Sigmoid colon (tissue), 7 donors: ENCODE data around the gene PPP1R12B. TPM values are rescaled to one million over a fixed set of nuclear protein-coding genes. Genes with fewer than 3 reads are reported as not detected.
"Not testable (repeated sequence)": the region's sequence is repeated elsewhere in the genome, so short reads cannot be mapped to it uniquely, and the experiment has no call there.

Experiments
- DNase-seq: peaks from one replicate; pipeline ENCODE4 v3.0.0-alpha.2; 2019
- H3K27ac ChIP-seq, 4 donors: fragments of 200-600 bp; sonication (generic); one replicate each; pipeline ENCODE4 v1.5.1; 2016 to 2019; ENCODE audit warnings: mild to moderate bottlenecking in 1 of 4
- H3K27me3 ChIP-seq, 3 donors: fragments of 200-600 bp; sonication (generic); one replicate each; pipeline ENCODE4 v1.5.1; 2019; ENCODE audit warnings: mild to moderate bottlenecking in 1 of 3
- H3K36me3 ChIP-seq, 4 donors: fragments of 200-600 bp; sonication (generic); one replicate each; pipeline ENCODE4 v1.5.1; 2016 to 2019
- H3K4me1 ChIP-seq, 4 donors: fragments of 200-600 bp; sonication (generic); one replicate each; pipeline ENCODE4 v1.5.1; 2017 to 2019
- H3K4me3 ChIP-seq, 4 donors: fragments of 200-600 bp; sonication (generic); one replicate each; pipeline ENCODE4 v1.5.1; 2017 to 2019; ENCODE audit warnings: mild to moderate bottlenecking in 2 of 4, moderate library complexity in 1 of 4
- H3K9me3 ChIP-seq, 4 donors: fragments of 200-600 bp in 3 of 4; sonication (generic) in 3 of 4; one replicate each; pipeline versions ENCODE4 v1.5.1 to v1.6.1; 2013 to 2019
- CTCF ChIP-seq, 4 experiments: fragments of 450-650 bp in 3 of 4; fragments of 200-600 bp in 1 of 4; IDR thresholded peaks; one replicate each; pipeline ENCODE4 v1.5.1; 2016 to 2019; ENCODE audit warnings: antibody characterized with exemption in 4 of 4, mild to moderate bottlenecking in 3 of 4, moderate library complexity in 2 of 4
- EP300 ChIP-seq, 4 donors: sonication (generic); formaldehyde crosslinking; IDR thresholded peaks; one replicate each; pipeline ENCODE4 v1.6.1; 2017; ENCODE audit warnings: antibody characterized with exemption in 4 of 4
- POLR2A ChIP-seq, 2 donors: fragments of 450-650 bp; IDR thresholded peaks; one replicate each; pipeline ENCODE4 v1.6.1; 2016; ENCODE audit warnings: antibody characterized with exemption in 2 of 2, mild to moderate bottlenecking in 2 of 2, moderate library complexity in 2 of 2
- POLR2AphosphoS5 ChIP-seq, 4 donors: sonication (generic); formaldehyde crosslinking; IDR thresholded peaks; one replicate each; pipeline ENCODE4 v1.6.1; 2017; ENCODE audit warnings: antibody characterized with exemption in 4 of 4
- WGBS, 2 donors: extraction: QIAGEN DNeasy Blood & Tissue Kit; methylation state at CpG; one replicate each; pipeline ENCODE4 v1.1.7; 2013; 5-methylcytosine and 5-hydroxymethylcytosine counted together
- intact Hi-C: fragments of 100-400 bp; cut with DNase I; formaldehyde crosslinking; loops from one replicate; pipeline ENCODE4 v1.15.1; 2023
- polyA plus RNA-seq, 3 donors: library from polyadenylated mRNA; stranded (reverse); fragments of 200-250 nt; gene quantifications; one replicate each; pipeline ENCODE4 v1.2.3, GENCODE V29; 2013
- total RNA-seq, 4 donors: library from RNA; depleted of rRNA; stranded (reverse); fragments of >200 nt; gene quantifications; one replicate each; pipeline ENCODE4 v1.1.0, GENCODE V29; 2016
- donor health status: healthy with polysubstance abuse.
- donor health status: Bipolar disorder and iron deficiency.
- donor health status: healthy.

The PPP1R12B gene
- total and polyA plus RNA-seq, 7 donors, result 5.3 to 995 (median 493) TPM

DNA sequence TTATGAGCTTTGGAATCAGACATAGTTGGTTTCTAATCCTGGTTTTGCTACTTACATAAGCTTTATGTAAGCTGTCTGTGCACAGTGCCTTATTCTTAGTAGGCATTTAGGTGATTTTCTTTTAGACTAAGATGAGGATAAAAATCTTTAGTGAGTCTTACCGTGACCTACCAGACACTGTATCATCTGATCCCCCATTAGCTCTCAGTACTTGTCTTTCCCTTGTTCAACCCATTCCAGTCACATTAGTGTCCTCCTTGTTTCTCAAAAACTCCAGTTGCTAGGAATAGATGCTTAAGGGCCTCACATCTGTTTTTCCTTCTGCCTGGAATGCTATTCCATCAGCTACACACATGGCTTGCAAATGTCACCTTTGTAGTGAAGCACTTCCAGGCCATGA lies 18.8 kb downstream of the PPP1R12B start:
- Histone ChIP-seq H3K4me3 (no peak overlapping the region), H3K36me3 (no peaks in the 10 kb centered on the region), H3K9me3 (no peaks in the 10 kb centered on the region), H3K4me1 (peaks cover 0 to 13% (median 6%) of the 10 kb centered on the region in 4 donors), H3K27me3 (no peaks in the 10 kb centered on the region), H3K27ac (no peak overlapping the region)
- intact Hi-C loops, result no loop called here
- 88 to 95% methylated on average over 1 of the region's 1 CpG for WGBS, 2 donors
- DNase-seq, result no peak
- TF ChIP-seq CTCF (IDR thresholded peaks at IDR 0.05) (no peak), EP300 (IDR thresholded peaks at IDR 0.05) (no peak), POLR2AphosphoS5 (IDR thresholded peaks at IDR 0.05) (no peak), POLR2A (IDR thresholded peaks at IDR 0.05) (no peak)

- H3K9me3 ChIP-seq, H3K4me1 ChIP-seq, H3K4me3 ChIP-seq, H3K36me3 ChIP-seq, intact Hi-C loops, DNase-seq, H3K27me3 ChIP-seq, H3K27ac ChIP-seq: not testable (repeated sequence)
- 96 to 98% methylated on average over 4 of the region's 4 CpGs for WGBS, 2 donors
These were observed 22.4 kb downstream of the PPP1R12B start for GRCh38 chr1:202370906-202371305.

DNA sequence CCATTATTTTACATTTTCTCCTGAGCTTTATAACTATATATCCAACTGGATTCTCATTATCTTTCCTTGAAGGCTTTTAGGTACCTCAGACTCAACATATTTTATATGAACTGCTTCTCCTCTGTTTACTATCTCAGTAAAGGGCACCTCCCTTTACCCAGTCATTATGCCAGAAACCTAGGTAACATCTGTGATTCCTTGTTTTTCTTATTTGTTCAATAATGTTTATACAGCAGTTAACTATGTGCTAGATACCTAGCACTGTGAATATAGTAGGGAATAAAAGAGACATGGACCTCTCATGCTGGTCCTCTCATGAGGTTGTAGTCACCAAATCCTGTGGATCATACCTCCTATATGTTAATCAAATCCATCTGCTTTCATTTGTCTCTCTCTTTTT lies 25.6 kb downstream of the PPP1R12B start:
- H3K27ac ChIP-seq, result no peak overlapping the region
- TF ChIP-seq POLR2AphosphoS5 (IDR thresholded peaks at IDR 0.05), result no peak
- no peak for TF ChIP-seq CTCF (IDR thresholded peaks at IDR 0.05)

DNA sequence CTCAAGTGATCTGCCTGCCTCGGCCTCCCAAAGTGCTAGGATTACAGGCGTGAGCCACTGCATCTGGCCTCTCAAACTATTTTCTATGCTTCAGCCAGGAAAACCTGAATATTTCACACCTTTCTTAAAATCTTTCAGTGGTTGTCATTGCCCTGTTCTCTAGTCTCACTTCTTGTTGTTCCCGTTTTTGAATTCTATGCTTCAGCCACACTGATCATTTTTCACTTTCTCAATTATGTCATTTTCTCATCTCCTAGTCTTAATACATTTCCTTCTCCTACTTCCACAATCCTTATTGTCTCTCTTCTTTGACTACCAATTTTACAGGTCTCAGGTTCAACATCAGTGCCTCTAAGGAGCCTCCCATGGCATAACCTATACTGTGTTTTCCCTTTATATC lies 26.7 kb downstream of the PPP1R12B start:
- H3K4me3 ChIP-seq, intact Hi-C loops, DNase-seq, H3K36me3 ChIP-seq, H3K9me3 ChIP-seq, H3K4me1 ChIP-seq, H3K27me3 ChIP-seq, H3K27ac ChIP-seq: not testable (repeated sequence)
- 86 to 95% methylated on average over 3 of the region's 3 CpGs for WGBS, 2 donors

More for the DNA sequence above, 25.6 kb downstream of the PPP1R12B start:
- no peak for DNase-seq
- Histone ChIP-seq H3K27me3 (no peaks in the 10 kb centered on the region), H3K4me3 (no peak overlapping the region), H3K36me3 (no peaks in the 10 kb centered on the region), H3K4me1 (peaks cover 0 to 4% (median 0%) of the 10 kb centered on the region in 4 donors), H3K9me3 (no peaks in the 10 kb centered on the region)
- intact Hi-C loops, result no loop called here

DNA sequence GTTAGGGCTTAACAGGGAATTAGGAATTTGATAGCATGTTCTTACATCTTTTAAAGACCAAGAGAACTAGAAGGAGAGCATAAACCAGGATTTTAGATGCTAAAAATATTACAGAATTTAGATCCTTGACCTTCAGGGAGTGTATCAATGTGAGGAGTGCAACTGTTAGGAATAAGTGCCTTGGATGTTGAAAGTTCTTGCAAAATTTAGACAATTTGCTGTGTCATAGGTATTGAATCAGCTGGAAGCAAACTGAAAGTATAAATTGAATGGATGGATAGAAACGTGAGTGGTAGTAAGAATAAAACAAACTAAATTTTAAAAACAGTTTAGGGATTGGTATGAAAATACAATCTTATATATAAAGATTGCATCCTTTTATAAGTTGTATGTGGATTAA lies 27.7 kb downstream of the PPP1R12B start:
- H3K9me3 ChIP-seq, result no peaks in the 10 kb centered on the region
- DNase-seq, result no peak
- TF ChIP-seq POLR2AphosphoS5 (IDR thresholded peaks at IDR 0.05) (no peak), EP300 (IDR thresholded peaks at IDR 0.05) (no peak), POLR2A (IDR thresholded peaks at IDR 0.05) (no peak), CTCF (IDR thresholded peaks at IDR 0.05) (no peak)
- H3K27me3 ChIP-seq, result no peaks in the 10 kb centered on the region
- intact Hi-C loops, result no loop called here
- no peaks in the 10 kb centered on the region for H3K36me3 ChIP-seq
- no peak overlapping the region for H3K4me3 ChIP-seq
- 65% methylated on average over 1 of the region's 1 CpG for WGBS, 2 donors
- H3K4me1 ChIP-seq, result peaks cover 0 to 19% (median 12%) of the 10 kb centered on the region in 4 donors
- H3K27ac ChIP-seq, result no peak overlapping the region

DNA sequence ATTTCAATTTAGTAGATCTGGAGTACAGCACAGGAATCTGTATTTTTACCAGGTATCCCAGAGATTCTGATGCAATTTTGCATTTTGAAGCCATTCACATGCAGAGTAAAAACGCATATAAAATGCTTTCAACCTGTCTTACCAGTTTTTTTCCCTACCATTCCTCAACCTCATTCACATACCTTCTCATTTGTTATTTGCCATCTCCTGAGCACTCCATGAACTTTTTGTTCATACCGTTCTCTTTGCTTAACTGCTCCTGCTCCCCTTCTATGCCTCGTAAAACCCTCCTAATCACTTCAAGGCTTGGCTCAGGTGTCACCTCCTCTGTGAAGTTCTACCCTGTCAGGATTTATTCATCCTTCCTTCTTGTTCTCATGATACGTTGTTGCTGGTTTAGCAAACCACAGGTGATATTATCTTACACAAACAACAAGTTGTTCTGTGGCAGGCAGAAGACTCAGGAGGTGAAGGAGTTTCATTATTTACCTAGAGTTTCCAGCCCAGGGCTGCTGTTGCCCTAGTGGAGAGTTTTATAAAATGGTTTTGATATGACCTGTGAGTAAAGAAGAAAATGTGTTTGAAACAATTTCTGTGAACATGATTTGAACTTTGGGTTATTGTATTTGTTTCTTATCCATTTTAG lies 31.5 kb downstream of the PPP1R12B start:
- intact Hi-C loops, DNase-seq: not testable (repeated sequence)
- 12 to 43% methylated on average over 4 of the region's 4 CpGs for WGBS, 2 donors

DNA sequence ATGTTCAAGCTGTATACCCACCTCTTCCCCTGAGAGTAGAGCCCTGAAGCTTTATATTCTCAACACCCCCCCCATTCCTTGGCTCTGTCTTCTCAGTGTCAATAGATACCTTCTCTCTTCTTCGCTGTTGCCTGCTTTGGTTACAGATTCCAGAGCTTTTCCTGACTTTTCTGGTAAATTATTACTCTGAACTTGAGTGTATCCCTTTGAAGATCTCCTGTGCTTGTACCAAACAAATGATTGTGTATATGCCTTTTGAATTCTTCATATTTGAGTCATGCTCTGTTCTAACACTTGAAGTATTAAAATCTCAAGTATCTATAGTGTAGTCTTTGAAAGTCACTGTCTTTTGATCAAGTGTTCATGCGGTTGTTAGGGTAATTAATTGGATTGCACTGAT lies 32.0 kb downstream of the PPP1R12B start:
- DNase-seq, H3K36me3 ChIP-seq, H3K9me3 ChIP-seq, H3K27ac ChIP-seq, H3K4me3 ChIP-seq, H3K27me3 ChIP-seq, intact Hi-C loops: not testable (repeated sequence)
- 82 to 84% methylated on average over 2 of the region's 2 CpGs for WGBS, 2 donors
- peaks cover 0 to 19% (median 12%) of the 10 kb centered on the region in 4 donors for H3K4me1 ChIP-seq

More for the DNA sequence above, 31.5 kb downstream of the PPP1R12B start:
- not testable (repeated sequence) for H3K27me3 ChIP-seq, H3K9me3 ChIP-seq, H3K4me3 ChIP-seq, H3K36me3 ChIP-seq, H3K27ac ChIP-seq
- peaks cover 0 to 19% (median 12%) of the 10 kb centered on the region in 4 donors for H3K4me1 ChIP-seq

DNA sequence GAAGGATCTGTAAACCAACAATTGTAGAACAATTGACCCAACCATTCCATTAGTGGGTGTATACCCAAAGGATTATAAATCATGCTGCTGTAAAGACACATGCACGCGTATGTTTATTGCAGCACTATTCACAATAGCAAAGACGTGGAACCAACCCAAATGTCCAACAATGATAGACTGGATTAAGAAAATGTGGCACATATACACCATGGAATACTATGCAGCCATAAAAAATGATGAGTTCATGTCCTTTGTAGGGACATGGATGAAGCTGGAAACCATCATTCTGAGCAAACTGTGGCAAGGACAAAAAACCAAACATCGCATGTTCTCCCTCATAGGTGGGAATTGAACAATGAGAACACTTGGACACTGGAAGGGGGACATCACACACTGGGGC lies 33.4 kb downstream of the PPP1R12B start:
- 90 to 95% methylated on average over 4 of the region's 4 CpGs for WGBS, 2 donors
- DNase-seq, H3K4me3 ChIP-seq, intact Hi-C loops, H3K36me3 ChIP-seq, H3K27me3 ChIP-seq, H3K9me3 ChIP-seq, H3K27ac ChIP-seq: not testable (repeated sequence)
- peaks cover 0 to 15% (median 12%) of the 10 kb centered on the region in 4 donors for H3K4me1 ChIP-seq

DNA sequence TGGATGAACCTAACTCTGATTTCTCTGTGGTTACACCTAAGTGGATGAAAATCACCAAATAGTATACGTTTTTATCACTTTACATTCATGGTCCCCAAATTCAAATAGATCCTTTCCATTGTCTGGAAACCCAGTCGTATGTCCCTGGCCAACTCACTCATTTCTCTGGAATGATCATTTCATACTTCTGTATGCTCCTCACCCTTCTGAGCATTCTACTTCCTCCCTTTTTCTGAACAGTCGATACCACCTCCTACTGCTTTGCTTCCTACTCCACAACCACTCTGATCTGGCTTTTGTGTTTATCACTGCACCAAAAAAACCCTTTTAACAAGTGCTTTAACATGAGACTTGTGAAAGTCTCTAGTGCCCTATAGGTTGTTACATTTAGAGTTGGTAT lies 47.3 kb downstream of the PPP1R12B start:
- H3K27me3 ChIP-seq, H3K36me3 ChIP-seq, H3K27ac ChIP-seq, intact Hi-C loops, H3K9me3 ChIP-seq, DNase-seq, H3K4me3 ChIP-seq: not testable (repeated sequence)
- WGBS, 2 donors, result 75 to 81% methylated on average over 3 of the region's 3 CpGs
- peaks cover 0 to 25% (median 16%) of the 10 kb centered on the region in 4 donors for H3K4me1 ChIP-seq
